HG03139 (cell line): ENCODE data around the gene KIRREL3.
A peak's percentile ranks its signal among the peaks of the same experiment; 100 is the strongest.

Experiments
- ATAC-seq: cut with Tn5 transposase; IDR thresholded peaks from one replicate; pipeline ENCODE4 v1.9.1; 2021; ENCODE audit not compliant: unreplicated experiment

Gene KIRREL3

DNA sequence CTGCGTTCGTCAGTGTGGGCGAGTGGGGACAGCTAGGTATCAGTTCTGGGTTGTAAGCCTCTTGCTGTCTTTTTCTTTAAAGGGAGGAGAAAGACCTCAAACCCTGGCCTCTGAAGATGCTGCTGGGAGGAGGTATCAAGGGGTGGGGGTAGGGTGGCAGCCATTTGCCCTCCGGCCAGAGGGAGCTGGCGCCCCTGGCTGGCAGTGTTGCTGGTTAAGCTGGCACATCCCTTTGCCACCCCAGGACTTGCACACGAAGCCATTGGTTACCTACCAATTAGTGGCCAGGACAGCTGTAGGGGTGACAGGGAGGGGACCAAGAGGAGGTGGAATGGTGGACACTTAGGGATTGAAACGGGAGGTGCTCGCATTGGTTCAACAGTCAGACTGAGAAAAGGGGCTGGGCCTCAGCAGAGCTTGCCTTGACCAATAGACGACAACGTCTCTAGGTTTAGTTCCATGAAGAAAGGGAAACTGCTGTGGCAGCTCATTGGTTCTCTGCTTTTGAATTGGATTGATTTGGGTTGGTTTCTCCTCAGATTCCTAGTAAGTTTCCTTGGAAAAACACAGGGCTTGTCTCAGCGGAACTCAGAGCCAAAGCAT is 567.2 kb downstream of the KIRREL3 start:
- no peak for ATAC-seq

DNA sequence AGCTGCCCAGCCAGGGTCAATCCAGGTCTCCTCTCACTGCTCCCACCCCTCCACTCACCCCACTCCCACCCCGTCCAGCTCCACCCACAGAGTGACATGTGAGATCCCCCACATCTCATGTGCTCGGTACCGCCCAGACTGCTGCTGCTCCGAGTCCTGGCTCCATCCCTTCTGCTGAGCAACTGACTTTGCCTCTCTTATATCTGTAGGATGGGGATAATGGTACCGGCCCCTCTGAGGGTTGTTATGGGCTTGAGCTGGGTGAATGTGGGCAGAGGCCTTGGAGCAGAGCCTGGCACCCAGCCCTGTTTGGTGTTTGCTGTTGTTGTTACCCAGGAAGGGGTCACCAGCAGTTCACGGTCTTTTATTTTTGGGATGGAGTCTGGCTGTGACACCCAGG is 568.0 kb downstream of the KIRREL3 start:
- ATAC-seq, result no peak

GRCh38 chr11:126432065-126432461 is 568.5 kb downstream of the KIRREL3 start:
- no peak for ATAC-seq

DNA sequence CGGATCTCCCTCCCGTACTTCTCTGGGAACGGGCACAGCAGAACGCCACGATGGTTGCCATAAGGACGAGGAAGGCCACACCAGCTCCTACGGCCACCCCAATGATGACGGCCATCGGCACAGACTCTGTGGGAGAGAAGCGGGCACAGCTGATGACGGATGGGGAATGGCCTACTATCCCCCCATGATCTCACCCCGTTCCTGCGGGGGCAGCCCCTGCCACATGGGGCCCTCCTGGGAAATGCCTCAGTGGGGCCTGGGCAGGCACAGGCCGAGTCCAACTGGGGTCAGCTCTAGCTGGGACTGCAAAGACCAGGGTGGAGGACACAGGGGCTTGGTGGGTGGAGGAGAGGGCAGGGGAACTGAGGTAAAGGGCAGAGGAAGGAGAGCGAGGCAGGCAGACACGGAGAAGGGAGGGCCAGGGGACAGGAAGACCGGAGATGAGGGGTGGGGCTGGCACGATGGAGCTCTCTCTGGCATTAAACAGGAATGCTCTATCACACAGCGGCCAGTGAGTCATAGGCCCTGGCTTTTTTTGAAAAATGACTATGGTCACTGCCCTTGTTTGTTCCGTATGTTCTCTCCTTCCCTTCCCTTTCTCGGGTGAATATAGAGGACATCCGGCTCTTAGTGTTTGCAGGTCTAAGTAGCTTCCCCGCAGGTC is 569.0 kb downstream of the KIRREL3 start:
- no peak for ATAC-seq

- ATAC-seq, result no peak
These were observed 569.8 kb downstream of the KIRREL3 start for GRCh38 chr11:126430581-126431335.

DNA sequence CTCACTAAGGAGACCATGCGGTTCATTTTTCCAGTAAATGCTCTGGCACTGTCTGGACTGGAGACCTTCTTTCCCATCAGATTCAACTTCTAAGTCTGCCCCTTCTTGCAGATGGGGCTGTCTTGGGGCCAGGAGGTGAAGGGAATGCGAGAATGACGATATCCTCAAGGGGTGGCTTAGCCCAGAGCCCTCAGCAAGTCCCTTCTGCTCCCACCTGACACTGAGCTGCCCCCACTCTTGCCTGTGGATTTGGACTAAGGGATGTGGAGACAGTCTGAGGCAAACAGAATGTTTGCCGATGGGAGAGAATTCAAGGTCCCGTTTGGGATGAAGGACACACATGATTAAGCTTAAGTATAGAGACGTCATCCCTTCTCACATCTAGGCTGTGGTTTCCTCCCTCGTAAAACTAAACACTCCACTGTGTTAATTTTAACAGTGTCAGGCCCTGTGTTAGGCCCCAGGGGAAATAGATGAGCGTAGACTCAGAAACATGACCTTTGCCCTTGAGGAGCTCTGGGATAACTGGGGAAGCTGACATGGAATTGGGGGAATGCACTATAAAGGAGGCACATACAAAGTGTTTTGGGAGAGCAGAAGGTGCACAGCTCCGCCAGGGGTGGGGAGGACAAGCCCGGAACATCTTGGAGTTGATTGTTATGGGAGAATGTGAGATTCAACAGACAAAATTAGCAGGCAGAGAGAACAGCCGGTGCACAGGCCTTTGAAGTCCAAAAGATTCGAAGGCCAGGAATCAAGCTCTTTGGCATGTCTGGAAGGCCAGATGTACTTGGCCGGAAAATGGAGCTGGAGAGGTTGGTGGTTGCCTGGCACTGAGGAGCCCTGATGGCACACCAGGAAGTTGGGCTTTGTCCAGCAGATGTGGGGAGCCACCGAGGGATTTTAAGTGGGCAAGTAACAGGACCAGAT is 573.5 kb downstream of the KIRREL3 start:
- peak; percentile 84 for ATAC-seq

DNA sequence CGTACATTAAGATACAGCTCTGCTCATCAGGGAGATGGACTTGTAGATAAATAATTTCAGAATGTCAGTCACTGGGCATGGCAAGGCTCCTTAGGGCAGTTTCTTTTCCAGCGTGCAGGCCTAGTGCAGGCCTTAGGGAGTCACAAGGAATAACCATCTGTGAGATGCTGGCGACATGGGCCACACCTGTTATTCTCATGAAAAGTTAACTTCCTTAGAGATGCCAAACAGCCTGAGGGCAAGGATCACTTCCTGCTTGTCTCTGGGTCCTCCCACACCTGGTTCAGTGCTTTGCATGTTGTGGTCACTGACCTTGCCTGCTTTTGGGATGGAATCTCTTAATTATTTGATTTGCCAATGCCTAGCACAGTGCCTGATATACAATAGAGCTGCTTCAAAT is 574.5 kb downstream of the KIRREL3 start:
- no peak for ATAC-seq

DNA sequence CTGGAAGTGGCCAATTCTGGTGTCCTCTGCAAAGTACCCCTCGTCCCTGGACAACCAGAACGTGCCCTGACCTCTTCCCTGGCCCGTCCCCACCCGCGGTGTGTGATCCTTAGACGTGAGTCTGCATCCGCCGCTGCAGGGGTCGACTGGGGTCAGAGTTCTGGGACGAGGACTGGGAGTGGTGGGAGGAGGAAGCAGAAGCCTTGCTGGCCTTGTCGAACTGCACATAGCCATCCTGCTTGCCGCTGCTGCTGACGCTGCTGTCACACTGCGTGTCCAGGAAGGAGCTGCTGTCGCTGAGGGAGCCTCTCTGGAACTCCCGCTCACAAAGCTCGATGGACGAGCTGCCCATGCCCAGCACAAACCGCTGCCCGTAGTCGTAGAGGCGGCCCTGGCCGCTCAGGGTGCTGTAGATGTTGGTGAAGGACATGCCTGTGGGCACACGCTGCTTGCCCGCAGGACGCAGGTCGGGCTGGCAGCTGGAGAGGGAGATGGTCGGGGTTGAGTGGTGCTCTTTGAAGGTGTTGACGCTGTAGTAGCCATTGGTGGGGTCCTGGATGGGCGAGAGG is 576.0 kb downstream of the KIRREL3 start:
- ATAC-seq, result no peak

- no peak for ATAC-seq
These were observed 576.8 kb downstream of the KIRREL3 start for GRCh38 chr11:126423743-126424142.

DNA sequence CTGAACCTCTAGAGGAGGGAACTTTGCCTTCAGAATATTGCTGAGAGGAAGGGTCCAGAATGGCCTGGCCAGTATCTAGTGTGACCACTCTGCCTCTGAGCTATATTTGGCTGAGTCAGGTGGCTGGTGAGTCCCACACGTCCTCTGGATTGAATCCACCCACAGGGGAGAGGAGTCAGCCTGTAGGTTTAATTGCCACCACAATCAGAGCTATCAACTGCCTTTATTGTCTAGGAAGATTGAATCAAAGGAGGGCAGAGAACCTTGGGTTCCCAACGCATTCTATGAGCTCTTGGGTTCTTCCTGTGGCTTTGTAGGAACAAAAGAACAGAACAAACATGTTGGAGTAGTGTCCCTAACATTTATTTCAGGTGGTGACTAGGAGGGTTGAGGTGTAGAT is 577.4 kb downstream of the KIRREL3 start:
- ATAC-seq, result no peak

DNA sequence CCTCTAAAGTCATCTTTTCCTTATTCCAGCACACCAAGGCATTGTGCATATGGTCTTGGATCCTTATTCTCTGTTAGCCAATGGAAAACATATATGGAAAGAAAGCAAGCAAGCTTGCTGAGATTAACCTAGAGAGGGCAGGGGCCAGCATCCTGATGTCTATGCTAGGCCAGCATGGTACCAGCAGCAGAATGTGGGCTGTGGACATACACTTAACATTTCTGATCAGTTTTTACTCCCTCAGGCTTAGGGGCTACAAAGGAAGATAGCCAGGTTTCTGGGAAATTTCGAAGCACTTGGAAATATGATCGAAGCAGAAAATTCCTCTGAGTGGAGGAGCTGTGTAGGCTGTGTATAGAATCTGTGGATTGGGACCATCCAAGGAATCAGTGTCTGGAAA is 578.1 kb downstream of the KIRREL3 start:
- no peak for ATAC-seq

DNA sequence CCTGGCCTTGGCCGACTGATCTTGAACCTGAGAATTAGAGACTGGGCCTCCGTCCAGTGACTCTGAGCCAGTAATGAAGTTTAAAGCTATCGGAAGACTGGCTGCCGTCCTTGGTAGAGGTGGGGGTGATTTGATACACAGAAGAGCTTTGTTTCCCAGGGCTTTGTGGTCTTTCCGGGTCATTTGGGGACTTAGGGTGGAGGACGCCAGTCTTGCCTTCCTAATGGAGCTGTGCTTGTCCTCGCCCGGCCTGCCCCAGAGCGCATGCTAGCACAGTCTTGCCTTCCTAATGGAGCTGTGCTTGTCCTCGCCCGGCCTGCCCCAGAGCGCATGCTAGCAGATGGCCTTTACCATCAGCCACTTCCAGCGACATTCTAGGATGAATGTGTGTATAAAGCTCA is 579.3 kb downstream of the KIRREL3 start:
- no peak for ATAC-seq

GRCh38 chr11:126420698-126421256 is 579.8 kb downstream of the KIRREL3 start:
- no peak for ATAC-seq

DNA sequence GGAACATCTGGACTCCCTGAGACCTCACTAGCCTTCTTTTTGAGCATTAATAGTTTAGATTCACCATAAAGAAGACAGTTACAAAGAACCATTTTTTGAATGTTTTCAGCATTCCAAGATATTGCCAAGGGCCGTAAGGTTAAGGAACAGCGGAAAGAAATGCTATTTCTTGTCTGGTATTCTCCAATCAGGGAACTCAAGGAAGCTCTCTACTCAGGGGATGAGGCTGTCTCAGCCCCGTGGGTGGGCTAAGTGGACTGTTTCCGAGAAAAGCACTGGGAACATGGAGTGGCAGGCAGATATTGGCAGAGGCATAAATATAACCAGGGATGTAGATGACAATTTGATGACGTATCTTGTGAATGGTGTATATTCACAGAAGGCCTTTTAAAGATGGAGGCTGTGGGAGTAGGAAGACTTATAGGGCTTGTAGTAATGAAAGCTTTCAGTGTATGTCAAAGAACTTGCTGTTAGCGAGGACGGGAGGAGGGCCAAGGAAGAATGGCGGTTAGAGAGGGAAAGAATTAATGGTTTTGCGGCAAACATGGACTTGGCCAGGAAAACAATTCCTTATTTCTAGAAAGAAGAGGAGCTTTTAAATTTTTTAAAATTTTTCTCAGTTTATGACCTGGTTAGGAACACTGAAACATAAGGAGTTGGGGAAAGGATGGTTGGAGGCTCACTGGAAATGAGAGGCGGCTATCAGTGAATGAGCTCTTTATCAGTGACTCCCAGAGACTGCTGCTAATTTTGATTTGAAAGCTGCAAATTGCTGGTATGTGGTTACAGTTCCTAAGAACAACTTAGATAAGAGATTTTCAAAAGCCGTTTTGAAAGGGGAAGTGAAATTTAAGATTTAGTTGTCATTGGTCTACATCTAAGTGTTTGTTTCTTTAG is 580.5 kb downstream of the KIRREL3 start:
- peak; percentile 61 for ATAC-seq

DNA sequence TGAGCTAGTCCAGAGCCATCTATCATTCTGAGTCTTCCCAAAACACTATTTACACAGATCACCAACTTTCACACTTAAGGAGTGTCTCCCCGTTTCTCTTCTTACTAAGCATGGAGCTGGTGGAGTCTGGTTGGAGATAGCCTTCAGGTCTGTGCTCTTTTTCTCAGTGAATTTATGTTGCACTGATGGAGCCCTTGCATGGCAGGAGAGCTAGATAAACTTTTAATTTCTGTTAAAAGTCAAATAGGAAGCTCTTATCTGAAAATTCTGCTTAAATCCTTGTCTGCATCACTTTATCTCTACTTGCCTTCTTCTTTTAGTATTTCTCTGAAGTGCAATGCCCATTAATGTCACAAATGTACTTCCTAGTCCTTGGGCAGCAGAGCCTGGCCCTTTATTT is 581.7 kb downstream of the KIRREL3 start:
- no peak for ATAC-seq

DNA sequence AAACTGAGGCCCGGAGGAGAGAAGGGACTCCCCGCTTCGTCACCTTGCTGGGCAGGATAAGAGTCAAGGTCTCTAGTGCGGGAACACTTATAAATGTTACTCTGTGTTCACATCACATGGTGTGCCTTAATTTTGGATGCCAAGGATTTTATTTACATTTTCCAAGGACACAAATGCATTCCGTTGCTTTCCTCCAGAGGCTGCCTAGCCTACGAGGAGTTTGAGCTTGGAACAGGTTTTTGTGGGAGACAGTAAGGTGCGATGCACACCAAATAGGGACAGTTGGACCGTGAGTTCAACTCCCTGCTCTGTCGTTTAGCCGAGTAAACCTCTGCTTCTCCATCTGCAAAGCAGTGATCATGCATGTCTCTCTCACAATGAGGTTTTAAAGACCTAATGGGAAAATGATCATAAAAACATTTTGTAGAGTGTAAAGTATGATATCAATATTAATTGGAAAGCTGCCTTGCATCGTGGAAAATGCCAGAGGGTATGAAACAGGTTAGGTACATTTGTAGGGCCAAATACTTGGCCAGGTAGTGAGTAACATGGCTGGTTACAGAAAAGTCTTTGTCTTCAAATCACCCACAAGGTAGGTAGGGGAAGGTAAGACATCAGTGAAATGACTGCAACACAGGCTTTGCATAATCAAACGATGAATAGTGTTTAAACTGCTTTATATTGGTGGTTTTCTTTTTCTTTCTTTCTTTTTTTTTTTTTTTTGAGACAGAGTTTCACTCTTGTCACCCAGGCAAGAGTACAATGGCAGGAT is 583.3 kb downstream of the KIRREL3 start:
- no peak for ATAC-seq

GRCh38 chr11:126416542-126417090 is 584.0 kb downstream of the KIRREL3 start:
- peak; percentile 88 for ATAC-seq

DNA sequence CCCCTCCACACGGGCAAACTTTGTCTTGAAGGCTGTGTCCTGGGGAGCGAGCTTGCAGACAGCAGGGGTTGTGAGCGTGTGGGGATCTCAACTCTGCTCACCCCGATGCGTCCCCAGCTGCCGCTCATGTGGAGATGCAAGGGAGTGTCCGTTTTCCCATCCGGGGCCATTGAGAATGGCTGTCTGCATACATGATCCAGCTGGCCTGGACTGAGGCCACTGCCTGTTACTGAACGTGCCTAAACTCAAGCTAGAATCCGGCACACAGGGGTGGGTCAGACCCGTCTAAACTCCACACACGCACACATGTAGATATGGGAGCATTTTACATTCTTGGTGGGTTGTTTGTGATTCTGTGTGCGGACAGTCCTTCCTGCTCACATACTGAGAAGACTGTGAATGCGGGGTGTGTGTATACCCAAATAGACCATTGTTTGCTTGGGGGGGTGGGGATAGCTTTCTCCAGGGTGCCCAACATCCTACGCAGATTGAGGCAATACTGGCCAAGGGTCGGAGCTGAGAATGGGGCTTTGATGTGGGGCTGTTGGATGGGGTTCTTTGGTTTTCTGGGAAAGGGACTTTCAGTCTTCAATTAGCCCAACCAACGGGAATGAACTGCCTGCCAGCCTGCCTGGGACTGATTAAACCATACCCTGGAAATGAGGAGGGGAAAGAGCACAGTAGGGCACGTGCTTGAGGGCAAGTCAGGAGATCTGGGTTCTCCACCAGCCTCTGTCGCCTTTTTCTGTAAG is 584.7 kb downstream of the KIRREL3 start:
- no peak for ATAC-seq
